ENCODE data around the gene DSE. TPM values are rescaled to one million over a fixed set of nuclear protein-coding genes. Genes with fewer than 3 reads are reported as not detected.
A peak's percentile ranks its signal among the peaks of the same experiment; 100 is the strongest.
"Not testable (repeated sequence)": the region's sequence is repeated elsewhere in the genome, so short reads cannot be mapped to it uniquely, and the experiment has no call there.

Gene DSE
- total RNA-seq, 3 donors from 2014 or later (not counting 1 experiment from before 2014, with no cell fraction given): 7.4 to 9.6 (median 7.6) TPM

GRCh38 chr6:116328528-116328903, 42.2 kb upstream of the DSE start:
- no CpG with 5 or more reads among the region's 1 CpG for WGBS (ENCODE audit: insufficient coverage)
- Mint-ChIP-seq H3K27ac (no peak overlapping the region), H3K4me3 (no peak overlapping the region), H3K9me3 (no peaks in the 10 kb centered on the region), H3K36me3 (no peaks in the 10 kb centered on the region), H3K27me3 (ENCODE audit: low read depth in 2 of 2) (no peaks in the 10 kb centered on the region), H3K4me1 (no peaks in the 10 kb centered on the region)
- Histone ChIP-seq H3K27me3 (ENCODE audit: control insufficient read depth, insufficient read depth, low read length) (no peaks in the 10 kb centered on the region), H3K4me1 (ENCODE audit: control insufficient read depth, insufficient read depth, low read length) (no peaks in the 10 kb centered on the region), H3K9me3 (ENCODE audit: control insufficient read depth, insufficient read depth, low read length) (no peaks in the 10 kb centered on the region), H3K36me3 (ENCODE audit: control insufficient read depth, insufficient read depth, low read length) (no peaks in the 10 kb centered on the region), H3K4me3 (ENCODE audit: low read length) (no peak overlapping the region), H3K27ac (ENCODE audit: low read length) (no peak overlapping the region)
- no peak for DNase-seq
- no peak for ATAC-seq
- intact Hi-C loops (cut with micrococcal nuclease): no loop called here
- no peak for TF ChIP-seq CTCF (IDR thresholded peaks at IDR 0.05)

- H3K9me3 ChIP-seq (ENCODE audit: control insufficient read depth, insufficient read depth, low read length): no peaks in the 10 kb centered on the region
- H3K27ac Mint-ChIP-seq: no peak overlapping the region
- ATAC-seq: no peak
- H3K36me3 ChIP-seq (ENCODE audit: control insufficient read depth, insufficient read depth, low read length): no peaks in the 10 kb centered on the region
- H3K9me3 Mint-ChIP-seq: no peaks in the 10 kb centered on the region
- H3K4me3 Mint-ChIP-seq: no peak overlapping the region
- H3K27me3 Mint-ChIP-seq (ENCODE audit: low read depth in 2 of 2): no peaks in the 10 kb centered on the region
- H3K36me3 Mint-ChIP-seq: no peaks in the 10 kb centered on the region
- H3K4me1 Mint-ChIP-seq: peaks cover 2 to 3% of the 10 kb centered on the region in 2 donors
- no peak for TF ChIP-seq CTCF (IDR thresholded peaks at IDR 0.05)
- no peak for DNase-seq
- intact Hi-C loops (cut with micrococcal nuclease): no loop called here
- no peak overlapping the region for H3K27ac ChIP-seq (ENCODE audit: low read length)
- H3K4me3 ChIP-seq (ENCODE audit: low read length): no peak overlapping the region
- no peaks in the 10 kb centered on the region for H3K27me3 ChIP-seq (ENCODE audit: control insufficient read depth, insufficient read depth, low read length)
- H3K4me1 ChIP-seq (ENCODE audit: control insufficient read depth, insufficient read depth, low read length): no peaks in the 10 kb centered on the region
Observed at GRCh38 chr6:116329156-116329555, 41.6 kb upstream of the DSE start.

GRCh38 chr6:116330511-116330910, 40.2 kb upstream of the DSE start:
- Mint-ChIP-seq H3K27me3 (ENCODE audit: low read depth in 2 of 2) (no peaks in the 10 kb centered on the region), H3K36me3 (no peaks in the 10 kb centered on the region), H3K27ac (no peak overlapping the region), H3K9me3 (peaks cover 0 to 3% of the 10 kb centered on the region in 2 donors), H3K4me3 (no peak overlapping the region), H3K4me1 (peaks cover 12% of the 10 kb centered on the region in 2 donors)
- no peaks in the 10 kb centered on the region for H3K4me1 ChIP-seq (ENCODE audit: control insufficient read depth, insufficient read depth, low read length)
- no peak overlapping the region for H3K4me3 ChIP-seq (ENCODE audit: low read length)
- no peak overlapping the region for H3K27ac ChIP-seq (ENCODE audit: low read length)
- ATAC-seq: no peak
- H3K36me3 ChIP-seq (ENCODE audit: control insufficient read depth, insufficient read depth, low read length): no peaks in the 10 kb centered on the region
- no peak for DNase-seq
- no CpG with 5 or more reads among the region's 1 CpG for WGBS (ENCODE audit: insufficient coverage)
- no peak for TF ChIP-seq CTCF (IDR thresholded peaks at IDR 0.05)
- intact Hi-C loops (cut with micrococcal nuclease): no loop called here
- no peaks in the 10 kb centered on the region for H3K9me3 ChIP-seq (ENCODE audit: control insufficient read depth, insufficient read depth, low read length)
- H3K27me3 ChIP-seq (ENCODE audit: control insufficient read depth, insufficient read depth, low read length): no peaks in the 10 kb centered on the region

DNA sequence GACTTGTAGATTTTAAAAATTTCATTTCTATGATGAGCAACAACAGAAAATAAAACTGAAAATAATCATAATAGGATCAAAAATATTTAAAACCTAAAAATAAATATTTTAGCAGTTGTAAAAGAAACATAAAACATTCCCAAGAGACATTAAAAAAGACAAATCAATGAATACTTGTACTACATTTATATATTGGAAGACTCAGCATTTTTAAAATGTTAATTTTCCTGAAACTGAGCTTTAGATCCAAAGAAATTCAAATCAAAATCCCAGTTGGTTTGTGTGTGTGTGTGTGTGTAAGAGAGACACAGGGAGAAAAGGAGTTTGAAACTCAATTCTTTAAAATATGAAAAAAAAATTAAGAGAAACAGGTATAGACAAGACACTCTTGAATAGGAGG, 38.7 kb upstream of the DSE start:
- Histone ChIP-seq H3K9me3 (ENCODE audit: control insufficient read depth, insufficient read depth, low read length) (no peaks in the 10 kb centered on the region), H3K27me3 (ENCODE audit: control insufficient read depth, insufficient read depth, low read length) (no peaks in the 10 kb centered on the region), H3K4me1 (ENCODE audit: control insufficient read depth, insufficient read depth, low read length) (no peaks in the 10 kb centered on the region), H3K27ac (ENCODE audit: low read length) (no peak overlapping the region), H3K4me3 (ENCODE audit: low read length) (no peak overlapping the region), H3K36me3 (ENCODE audit: control insufficient read depth, insufficient read depth, low read length) (no peaks in the 10 kb centered on the region)
- H3K36me3 Mint-ChIP-seq: no peaks in the 10 kb centered on the region
- ATAC-seq (no peak), DNase-seq (no peak)
- intact Hi-C loops (cut with micrococcal nuclease): no loop called here
- no peaks in the 10 kb centered on the region for H3K27me3 Mint-ChIP-seq (ENCODE audit: low read depth in 2 of 2)
- peaks cover 0 to 3% of the 10 kb centered on the region in 2 donors for H3K9me3 Mint-ChIP-seq
- no peak overlapping the region for H3K4me3 Mint-ChIP-seq
- TF ChIP-seq CTCF (IDR thresholded peaks at IDR 0.05): no peak
- peaks cover 12% of the 10 kb centered on the region in 2 donors for H3K4me1 Mint-ChIP-seq
- no peak overlapping the region for H3K27ac Mint-ChIP-seq

DNA sequence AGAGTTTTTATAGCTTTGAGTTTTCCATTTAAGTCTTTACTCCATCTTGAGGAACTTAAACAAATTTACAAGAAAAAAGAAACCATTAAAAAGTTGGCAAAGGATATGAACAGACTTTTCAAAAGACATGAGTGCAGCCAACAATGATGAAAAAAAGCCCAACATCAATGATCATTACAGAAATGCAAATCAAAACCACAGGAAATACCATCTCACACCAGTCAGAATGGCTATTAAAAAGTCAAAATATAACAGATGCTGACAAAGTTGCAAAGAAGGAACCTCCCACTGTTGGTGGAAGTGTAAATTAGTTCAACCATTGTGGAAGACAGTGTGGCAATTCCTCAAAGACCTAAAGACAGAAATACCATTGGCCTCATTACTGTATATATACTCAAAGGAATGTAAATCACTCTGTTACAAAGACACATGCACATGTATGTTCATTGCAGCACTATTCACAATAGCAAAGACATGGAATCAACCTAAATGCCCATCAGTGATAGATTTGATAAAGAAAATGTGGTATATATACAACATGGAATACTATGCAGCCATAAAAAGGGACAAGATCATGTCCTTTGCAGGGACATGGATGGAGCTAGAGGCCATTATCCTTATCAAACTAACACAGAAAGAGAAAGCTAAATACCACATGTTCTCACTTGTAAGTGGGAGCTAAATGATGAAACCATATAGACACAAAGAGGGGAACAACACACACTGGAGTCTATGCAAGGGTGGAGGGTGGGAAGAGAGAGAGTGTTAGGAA, 35.9 kb upstream of the DSE start:
- DNase-seq; H3K4me3 Mint-ChIP-seq; H3K4me3 ChIP-seq (ENCODE audit: low read length); H3K9me3 ChIP-seq (ENCODE audit: control insufficient read depth, insufficient read depth, low read length); H3K4me1 ChIP-seq (ENCODE audit: control insufficient read depth, insufficient read depth, low read length); H3K36me3 ChIP-seq (ENCODE audit: control insufficient read depth, insufficient read depth, low read length); intact Hi-C loops (cut with micrococcal nuclease); H3K9me3 Mint-ChIP-seq; H3K36me3 Mint-ChIP-seq; H3K27me3 Mint-ChIP-seq (ENCODE audit: low read depth in 2 of 2); H3K27me3 ChIP-seq (ENCODE audit: control insufficient read depth, insufficient read depth, low read length); H3K27ac ChIP-seq (ENCODE audit: low read length); H3K27ac Mint-ChIP-seq: not testable (repeated sequence)
- H3K4me1 Mint-ChIP-seq: peaks cover 12% of the 10 kb centered on the region in 2 donors
- ATAC-seq: peak in 1 of 3 donors; percentile 58
